Hepatocyte (in vitro differentiated cells): Measurements from ENCODE around the gene SNX27. TPM values are rescaled to one million over a fixed set of nuclear protein-coding genes. Genes with fewer than 3 reads are reported as not detected.

Experiments
- DNase-seq: peaks from one replicate; pipeline ENCODE4 v3.0.0-alpha.2; 2016; ENCODE audit warnings: low spot score
- H2AFZ ChIP-seq: fragments of 200-600 bp; sonication (generic); 2 replicates; pipeline ENCODE4 v1.6.0; 2016; ENCODE audit warnings: antibody characterized with exemption, mild to moderate bottlenecking
- H3K27ac ChIP-seq: fragments of 200-600 bp; sonication (generic); 2 replicates; pipeline ENCODE4 v1.5.1; 2016; ENCODE audit warnings: mild to moderate bottlenecking
- H3K27me3 ChIP-seq: fragments of 200-600 bp; sonication (generic); 2 replicates; pipeline ENCODE4 v1.6.1; 2016
- H3K36me3 ChIP-seq: fragments of 200-600 bp; sonication (generic); replicated peaks from 2 replicates; pipeline ENCODE4 v1.5.1; 2016; ENCODE audit warnings: low read depth; ENCODE audit not compliant: insufficient read depth
- H3K4me1 ChIP-seq: fragments of 200-600 bp; sonication (generic); 2 replicates; pipeline ENCODE4 v1.5.1; 2016; ENCODE audit warnings: mild to moderate bottlenecking, moderate library complexity; ENCODE audit not compliant: insufficient read depth
- H3K4me2 ChIP-seq: fragments of 200-600 bp; sonication (generic); 2 replicates; pipeline ENCODE4 v1.6.0; 2016
- H3K4me3 ChIP-seq: fragments of 200-600 bp; sonication (generic); 2 replicates; pipeline ENCODE4 v1.5.1; 2016; ENCODE audit warnings: mild to moderate bottlenecking
- H3K79me2 ChIP-seq: fragments of 200-600 bp; sonication (generic); 2 replicates; pipeline ENCODE4 v1.6.0; 2017; ENCODE audit warnings: mild to moderate bottlenecking
- H3K9me2 ChIP-seq: fragments of 200-600 bp; sonication (generic); replicated peaks from 2 replicates; pipeline ENCODE4 v1.6.0; 2017; ENCODE audit warnings: mild to moderate bottlenecking; ENCODE audit not compliant: insufficient read depth
- H3K9me3 ChIP-seq: fragments of 200-600 bp; sonication (generic); 2 replicates; pipeline ENCODE4 v1.5.1; 2016; ENCODE audit warnings: low read depth, mild to moderate bottlenecking
- H4K20me1 ChIP-seq: fragments of 200-600 bp; sonication (generic); 2 replicates; pipeline ENCODE4 v1.6.0; 2016; ENCODE audit warnings: mild to moderate bottlenecking; ENCODE audit not compliant: insufficient read depth, poor library complexity, severe bottlenecking
- CTCF ChIP-seq: fragments of 200-600 bp; sonication (generic); IDR thresholded peaks from 2 replicates; pipeline ENCODE4 v1.5.1; 2016; ENCODE audit warnings: antibody characterized with exemption, mild to moderate bottlenecking; ENCODE audit not compliant: poor library complexity
- EZH2 ChIP-seq: fragments of 200-600 bp; sonication (generic); IDR thresholded peaks from 2 replicates; pipeline ENCODE4 v1.6.1; 2016; ENCODE audit warnings: antibody characterized with exemption, mild to moderate bottlenecking, borderline replicate concordance
- EZH2phosphoT487 ChIP-seq: fragments of 200-600 bp; sonication (generic); IDR thresholded peaks from one replicate; pipeline ENCODE4 v1.6.1; 2018; ENCODE audit warnings: antibody characterized with exemption, mild to moderate bottlenecking, low read depth, moderate library complexity; ENCODE audit not compliant: unreplicated experiment, severe bottlenecking
- WGBS: methylation state at CpG from one replicate; pipeline ENCODE4 v1.1.6; 2016; ENCODE audit warnings: low lambda C conversion rate; ENCODE audit errors: missing lambda C conversion rate; 5-methylcytosine and 5-hydroxymethylcytosine counted together
- polyA plus RNA-seq: library from polyadenylated mRNA; unstranded; fragments of >200 nt; fragmentation: Nextera tagmentation; extraction: Ambion mirVana; gene quantifications from 2 replicates; pipeline ENCODE4 v1.2.1, GENCODE V29; 2016
- total RNA-seq: library from RNA; depleted of rRNA; stranded (reverse); fragments of >200 nt; gene quantifications from 2 replicates; pipeline ENCODE4 v1.2.3, GENCODE V29; 2014

The SNX27 gene
- total and polyA plus RNA-seq, 2 experiments from 2014 or later: 24.0 to 38.7 TPM

DNA sequence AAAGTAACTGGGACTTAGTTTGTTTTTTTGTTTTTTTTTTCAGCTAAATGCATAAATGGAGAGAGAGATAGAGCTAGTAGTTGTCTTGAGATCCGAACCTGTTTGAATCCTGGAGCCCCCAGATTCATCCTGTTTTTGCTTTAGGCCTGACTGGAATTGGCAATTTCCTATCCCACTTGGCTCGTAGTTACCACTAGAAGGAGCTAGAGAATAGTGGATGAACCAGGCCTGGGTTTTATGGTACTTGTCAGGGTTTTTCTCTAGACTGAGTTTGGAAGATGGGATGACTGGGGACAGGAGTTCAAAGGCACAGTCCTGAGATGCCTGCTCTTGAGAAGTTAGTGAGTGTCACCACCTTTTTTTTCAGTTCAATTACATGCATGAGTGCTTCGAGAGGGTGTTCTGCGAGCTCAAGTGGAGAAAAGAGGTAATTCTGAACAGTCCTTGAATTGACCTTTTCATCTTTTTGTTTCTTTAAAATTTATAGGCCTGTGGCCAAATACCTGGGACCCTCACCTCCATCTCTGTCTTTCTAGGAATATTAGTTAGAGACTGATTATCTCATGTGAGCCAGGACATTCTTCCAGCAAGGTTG, 81.3 kb downstream of the SNX27 start:
- H3K36me3 ChIP-seq: no peaks in the 10 kb centered on the region
- no peak overlapping the region for H3K27ac ChIP-seq

GRCh38 chr1:151701515-151701914, 89.7 kb downstream of the SNX27 start:
- H3K79me2 ChIP-seq: no peaks in the 10 kb centered on the region
- no peaks in the 10 kb centered on the region for H4K20me1 ChIP-seq
- H3K27me3 ChIP-seq: no peaks in the 10 kb centered on the region
- H3K4me3 ChIP-seq: no peak overlapping the region
- 98% methylated on average over 5 of the region's 5 CpGs for WGBS
- TF ChIP-seq EZH2 (no peak), EZH2phosphoT487 (no peak), CTCF (no peak)
- no peak for DNase-seq
- no peak overlapping the region for H3K4me2 ChIP-seq
- no peak overlapping the region for H2AFZ ChIP-seq
- H3K4me1 ChIP-seq: no peaks in the 10 kb centered on the region
- no peaks in the 10 kb centered on the region for H3K9me3 ChIP-seq
- no peak overlapping the region for H3K27ac ChIP-seq
- H3K9me2 ChIP-seq: no peaks in the 10 kb centered on the region
- no peaks in the 10 kb centered on the region for H3K36me3 ChIP-seq

More for the DNA sequence above, 81.3 kb downstream of the SNX27 start:
- Histone ChIP-seq H3K9me2 (no peaks in the 10 kb centered on the region), H2AFZ (no peak overlapping the region), H3K79me2 (no peaks in the 10 kb centered on the region), H4K20me1 (no peaks in the 10 kb centered on the region), H3K4me1 (no peaks in the 10 kb centered on the region), H3K4me3 (no peak overlapping the region), H3K9me3 (no peaks in the 10 kb centered on the region), H3K4me2 (no peak overlapping the region), H3K27me3 (no peaks in the 10 kb centered on the region)
- peak; percentile 58 for TF ChIP-seq CTCF
- TF ChIP-seq EZH2: no peak
- peak; percentile 60 for DNase-seq
- 85% methylated on average over 4 of the region's 4 CpGs for WGBS

DNA sequence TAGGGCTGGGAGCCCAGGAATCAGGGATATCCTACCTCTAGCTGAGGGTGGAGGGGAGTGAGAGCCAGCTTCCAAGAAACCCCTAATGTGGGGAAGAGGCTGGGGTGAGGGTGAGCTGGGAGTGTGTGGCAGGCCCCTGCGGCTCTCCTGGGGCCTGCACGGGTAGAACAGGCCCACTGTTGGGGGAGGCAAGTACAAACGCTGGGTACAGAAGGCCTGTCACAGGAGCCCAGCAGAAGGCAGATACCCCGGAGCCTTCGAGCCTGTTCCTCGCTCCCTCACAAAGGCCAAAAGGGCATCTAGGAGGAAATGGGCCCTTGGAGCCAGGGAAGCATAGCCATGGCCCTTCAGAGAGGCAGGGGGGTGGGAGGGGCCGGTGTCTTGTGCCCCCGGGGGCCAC, 91.1 kb downstream of the SNX27 start:
- Histone ChIP-seq H3K27ac (no peak overlapping the region), H3K4me2 (no peak overlapping the region), H3K27me3 (no peaks in the 10 kb centered on the region), H3K9me3 (no peaks in the 10 kb centered on the region), H3K79me2 (no peaks in the 10 kb centered on the region), H3K9me2 (no peaks in the 10 kb centered on the region), H3K4me1 (no peaks in the 10 kb centered on the region), H4K20me1 (no peaks in the 10 kb centered on the region), H2AFZ (no peak overlapping the region), H3K4me3 (no peak overlapping the region), H3K36me3 (no peaks in the 10 kb centered on the region)
- WGBS: 69% methylated on average over 8 of the region's 8 CpGs
- no peak for DNase-seq
- TF ChIP-seq CTCF (no peak), EZH2phosphoT487 (no peak), EZH2 (no peak)
